PC-9 (cell line): ENCODE measurements around the gene NKAIN2.

Experiments used
- CTCF ChIP-seq: fragments of 200-600 bp; sonication (generic); conservative IDR thresholded peaks from 2 replicates; pipeline ENCODE4 v1.6.1; 2017; ENCODE audit warnings: mixed run types, antibody characterized with exemption, mild to moderate bottlenecking, moderate library complexity
- EZH2 ChIP-seq: fragments of 200-600 bp; sonication (generic); IDR thresholded peaks from 2 replicates; pipeline ENCODE4 v1.8.0; 2017; ENCODE audit warnings: antibody characterized with exemption, low read depth

GRCh38 chr6:123895346-123895745, 91.7 kb downstream of the NKAIN2 start:
- TF ChIP-seq CTCF (no peak), EZH2 (no peak)
